T-cell (primary cell): ENCODE measurements around the gene TRIM22. TPM values are rescaled to one million over a fixed set of nuclear protein-coding genes. Genes with fewer than 3 reads are reported as not detected.
"Not testable (repeated sequence)": the region's sequence is repeated elsewhere in the genome, so short reads cannot be mapped to it uniquely, and the experiment has no call there.

Experiments
- ATAC-seq, 4 experiments: fragments of 200-7000 bp in 3 of 4; fragments of 150-1000 bp in 1 of 4; cut with Tn5 transposase; replicated peaks in 1 of 4; 1 replicate in 3 of 4; 2 replicates in 1 of 4; pipeline ENCODE4 v1.10.0; 2021; ENCODE audit warnings: moderate library complexity in 3 of 4, mild to moderate bottlenecking in 2 of 4, moderate number of reproducible peaks in 1 of 4
- CTCF ChIA-PET, 2 donors: fragments of 300-600 bp; sonication (Branson Sonifier 250); formaldehyde crosslinking; loops; one replicate each; lab custom pipeline; 2022; ENCODE audit warnings: antibody characterized with exemption in 2 of 2; lab: Charles Lee
- POLR2A ChIA-PET, 2 donors: fragments of 300-600 bp; sonication (Branson Sonifier 250); formaldehyde crosslinking; loops; one replicate each; lab custom pipeline; 2022; ENCODE audit warnings: antibody characterized with exemption in 2 of 2; lab: Charles Lee
- DNase-seq, 35 experiments: peaks; one replicate each; pipeline versions ENCODE4 v3.0.0 to v3.0.0-alpha.2; 2013 to 2023
- H3K27ac ChIP-seq: one replicate; pipeline ENCODE4 v1.5.1; 2013; ENCODE audit warnings: low read length
- H3K27me3 ChIP-seq, 2 experiments: replicated peaks in 1 of 2; 1 replicate in 1 of 2; 2 replicates in 1 of 2; pipeline versions ENCODE4 v1.6.1 to v1.7.0; 2013; ENCODE audit warnings: low read length in 1 of 2, mixed read lengths in 1 of 2; ENCODE audit not compliant: control insufficient read depth in 2 of 2, insufficient read depth in 2 of 2; ENCODE audit errors: extremely low read depth in 1 of 2
- H3K36me3 ChIP-seq, 2 donors: 1 replicate in 1 of 2; 2 replicates in 1 of 2; pipeline versions ENCODE4 v1.6.1 to v1.7.0; 2013; ENCODE audit warnings: low read length in 1 of 2; ENCODE audit not compliant: control insufficient read depth in 2 of 2, insufficient read depth in 1 of 2; ENCODE audit errors: extremely low read depth in 1 of 2
- H3K4me1 ChIP-seq, 2 experiments: 1 replicate in 1 of 2; 2 replicates in 1 of 2; pipeline versions ENCODE4 v1.6.1 to v1.7.0; 2013; ENCODE audit warnings: low read length in 2 of 2, mixed read lengths in 1 of 2; ENCODE audit not compliant: insufficient read depth in 2 of 2, control insufficient read depth in 1 of 2; ENCODE audit errors: extremely low read depth in 1 of 2
- H3K4me3 ChIP-seq, 2 donors: 1 replicate in 1 of 2; 2 replicates in 1 of 2; pipeline versions ENCODE4 v1.5.1 to v1.7.0; 2013; ENCODE audit warnings: mild to moderate bottlenecking in 2 of 2, low read length in 1 of 2, moderate library complexity in 1 of 2; ENCODE audit not compliant: control insufficient read depth in 1 of 2; ENCODE audit errors: extremely low read depth in 1 of 2
- H3K9me3 ChIP-seq: 2 replicates; pipeline ENCODE4 v1.7.0; 2013
- H3K27ac Mint-ChIP-seq, 2 donors: one replicate each; pipeline ENCODE4 v1.8.0; 2020 to 2021; ENCODE audit warnings: mild to moderate bottlenecking in 2 of 2, mixed read lengths in 2 of 2
- H3K27me3 Mint-ChIP-seq, 2 donors: one replicate each; pipeline ENCODE4 v1.8.0; 2021 to 2022; ENCODE audit warnings: mixed read lengths in 2 of 2
- H3K36me3 Mint-ChIP-seq: one replicate; pipeline ENCODE4 v1.8.0; 2021; ENCODE audit warnings: mixed read lengths
- H3K4me1 Mint-ChIP-seq, 3 donors: one replicate each; pipeline ENCODE4 v1.8.0; 2020 to 2022; ENCODE audit warnings: mixed read lengths in 3 of 3, mild to moderate bottlenecking in 1 of 3
- H3K4me3 Mint-ChIP-seq, 3 donors: one replicate each; pipeline ENCODE4 v1.8.0; 2020 to 2022; ENCODE audit warnings: mild to moderate bottlenecking in 3 of 3, mixed read lengths in 3 of 3, moderate library complexity in 3 of 3
- H3K9me3 Mint-ChIP-seq, 3 donors: one replicate each; pipeline ENCODE4 v1.8.0; 2020 to 2022; ENCODE audit warnings: mixed read lengths in 3 of 3
- WGBS: methylation state at CpG from one replicate; pipeline ENCODE4 v1.1.5; 2013; ENCODE audit warnings: missing lambda C conversion rate; ENCODE audit not compliant: insufficient coverage; 5-methylcytosine and 5-hydroxymethylcytosine counted together
- total RNA-seq, 35 experiments: library from RNA in 6 of 35; stranded (reverse) in 6 of 35; fragments of 120-200 nt in 1 of 35; gene quantifications; one replicate each; pipeline versions ENCODE4 v1.2.1 to v1.2.4 and lab custom pipeline; 2013 to 2026

TRIM22 gene
- total RNA-seq, 5 donors from 2014 or later (not counting 1 experiment from before 2014, with no cell fraction given), result 256 to 397 (median 320) TPM

DNA sequence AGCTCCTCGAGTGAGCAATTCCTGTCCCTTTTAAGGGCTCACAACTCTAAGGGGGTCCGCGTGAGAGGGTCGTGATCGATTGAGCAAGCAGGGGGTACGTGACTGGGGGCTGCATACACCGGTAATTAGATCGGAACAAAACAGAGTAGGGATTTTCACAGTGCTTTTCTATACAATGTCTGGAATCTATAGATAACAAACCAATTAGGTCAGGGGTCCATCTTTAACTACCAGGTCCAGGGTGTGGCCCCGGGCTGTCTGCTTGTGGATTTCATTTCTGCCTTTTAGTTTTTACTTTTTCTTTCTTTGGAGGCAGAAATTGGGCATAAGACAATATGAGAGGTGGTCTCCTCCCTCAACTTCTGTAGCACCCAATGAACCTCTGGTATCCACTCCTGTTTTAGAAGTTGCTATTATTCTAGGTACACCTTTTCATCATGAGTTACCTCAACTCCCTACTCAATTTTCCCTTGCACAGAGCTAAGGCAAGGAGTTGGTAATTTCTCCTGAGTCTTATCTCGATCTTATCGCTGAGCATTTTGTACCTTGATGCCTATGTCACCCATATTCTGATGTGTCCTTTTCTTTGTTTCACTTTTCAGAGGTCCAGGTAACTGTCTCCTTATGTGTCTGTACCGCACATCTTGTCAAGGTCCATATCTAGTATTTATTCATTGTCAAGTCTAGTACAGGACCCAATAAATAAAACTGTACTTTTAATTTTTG, 1.8 kb downstream of the TRIM22 start:
- Histone ChIP-seq H3K27ac (peak overlapping the region; percentile 88), H3K4me1 (peaks cover 22 to 23% of the 10 kb centered on the region in 2 experiments), H3K36me3 (peaks cover 10 to 20% of the 10 kb centered on the region in 2 donors), H3K4me3 (peak overlapping the region; percentile 66 to 77)
- H3K27ac Mint-ChIP-seq, result peak overlapping the region; percentile 97 to 98
- H3K36me3 Mint-ChIP-seq, result peaks cover 34% of the 10 kb centered on the region
- H3K27me3 Mint-ChIP-seq, H3K27me3 ChIP-seq, H3K9me3 ChIP-seq, ATAC-seq, H3K9me3 Mint-ChIP-seq, POLR2A ChIA-PET: not testable (repeated sequence)
- CTCF ChIA-PET, result interaction anchor here (0.9 to 2.9 kb wide), 3 partner anchors 9 to 14 kb away, joined by 3 to 21 read pairs (median 3); no protein-coding TSS in a partner anchor
- WGBS, result 0% methylated on average over 1 of the region's 12 CpGs
- peak overlapping the region; percentile 89 to 95 (median 94) for H3K4me3 Mint-ChIP-seq
- peak in 1 of 35 experiments; percentile 31 for DNase-seq
- H3K4me1 Mint-ChIP-seq, result peaks cover 58 to 70% (median 64%) of the 10 kb centered on the region in 3 donors

DNA sequence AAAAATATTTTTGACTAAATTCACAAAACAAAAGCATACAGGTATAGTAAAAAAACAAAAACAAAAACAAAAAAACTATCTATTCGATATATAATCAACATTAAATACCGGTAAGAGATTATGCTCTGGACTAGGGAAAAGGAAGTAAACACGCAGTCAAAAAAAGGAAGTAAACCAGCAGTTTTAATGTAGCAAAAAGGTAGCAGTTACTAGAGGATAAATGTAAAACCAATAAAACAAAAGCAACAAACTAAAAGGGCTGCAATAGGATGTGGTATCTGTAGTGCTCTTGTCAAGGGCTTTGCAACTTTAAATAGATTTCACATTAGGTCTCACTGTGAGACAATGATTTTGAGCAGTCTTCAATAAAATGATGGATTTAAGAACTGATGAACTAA, 2.4 kb downstream of the TRIM22 start:
- POLR2A ChIA-PET, result no interaction called here
- Histone ChIP-seq H3K27ac (peak overlapping the region; percentile 88), H3K4me1 (peaks cover 22 to 23% of the 10 kb centered on the region in 2 experiments), H3K4me3 (peak overlapping the region; percentile 66 to 77), H3K36me3 (peaks cover 10 to 26% of the 10 kb centered on the region in 2 donors), H3K9me3 (no peaks in the 10 kb centered on the region), H3K27me3 (no peaks in the 10 kb centered on the region)
- WGBS, result no CpG with 5 or more reads among the region's 3 CpGs
- no peaks in the 10 kb centered on the region for H3K27me3 Mint-ChIP-seq
- peaks cover 39% of the 10 kb centered on the region for H3K36me3 Mint-ChIP-seq
- CTCF ChIA-PET, result no interaction called here
- H3K4me3 Mint-ChIP-seq, result peak overlapping the region; percentile 89 to 95 (median 94)
- H3K9me3 Mint-ChIP-seq, result no peaks in the 10 kb centered on the region
- H3K4me1 Mint-ChIP-seq, result peaks cover 64 to 76% (median 68%) of the 10 kb centered on the region in 3 donors
- peak in 1 of 35 experiments; percentile 29 for DNase-seq
- peak overlapping the region; percentile 97 to 98 for H3K27ac Mint-ChIP-seq
- ATAC-seq, result peak; percentile 12 to 41 (median 24)

DNA sequence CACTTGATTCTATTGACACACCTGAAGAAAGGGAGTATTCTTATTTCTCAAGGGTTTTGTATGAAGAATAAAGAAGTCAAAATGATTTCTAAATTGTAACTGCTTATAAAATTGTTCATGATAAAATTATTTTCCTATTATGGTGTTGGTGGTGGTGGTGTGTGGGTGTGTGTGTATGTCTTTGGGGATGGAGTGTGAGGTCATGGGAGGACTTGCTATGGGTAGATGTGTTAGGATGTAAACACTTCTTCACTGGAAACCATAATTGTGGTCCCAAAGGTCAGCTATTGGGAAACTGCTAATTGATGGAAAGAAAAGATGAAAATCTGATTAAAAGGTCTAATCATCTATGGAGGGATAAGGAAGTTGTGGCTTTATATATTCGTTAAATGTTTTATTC, 5.1 kb downstream of the TRIM22 start:
- Mint-ChIP-seq H3K27me3 (no peaks in the 10 kb centered on the region), H3K36me3 (peaks cover 59% of the 10 kb centered on the region), H3K4me3 (peak overlapping the region; percentile 38 to 58 (median 50)), H3K4me1 (peaks cover 64 to 81% (median 67%) of the 10 kb centered on the region in 3 donors), H3K9me3 (no peaks in the 10 kb centered on the region), H3K27ac (peak overlapping the region; percentile 78 to 81)
- no peaks in the 10 kb centered on the region for H3K27me3 ChIP-seq
- peaks cover 16 to 48% of the 10 kb centered on the region in 2 donors for H3K36me3 ChIP-seq
- no peak overlapping the region for H3K4me3 ChIP-seq
- H3K9me3 ChIP-seq, result no peaks in the 10 kb centered on the region
- ChIA-PET CTCF (interaction anchor here (0.5 to 2.6 kb wide), 2 partner anchors 10 to 16 kb away, joined by 3 to 8 read pairs; partner anchors contain the start of gene TRIM5 (in 1 of the 2)), POLR2A (no interaction called here)
- DNase-seq (no peak), ATAC-seq (no peak)
- WGBS, result no CpG with 5 or more reads among the region's 1 CpG
- no peak overlapping the region for H3K27ac ChIP-seq
- peaks cover 15 to 16% of the 10 kb centered on the region in 2 experiments for H3K4me1 ChIP-seq

- peaks cover 16 to 54% of the 10 kb centered on the region in 2 donors for H3K36me3 ChIP-seq
- POLR2A ChIA-PET, result no interaction called here
These were observed 6.0 kb downstream of the TRIM22 start for GRCh38 chr11:5695580-5695979.

GRCh38 chr11:5696210-5696609, 6.6 kb downstream of the TRIM22 start:
- H3K4me1 Mint-ChIP-seq, result peaks cover 79 to 85% (median 82%) of the 10 kb centered on the region in 3 donors
- no peak for DNase-seq
- no peaks in the 10 kb centered on the region for H3K9me3 Mint-ChIP-seq
- Histone ChIP-seq H3K9me3 (no peaks in the 10 kb centered on the region), H3K27me3 (no peaks in the 10 kb centered on the region), H3K36me3 (peaks cover 16 to 57% of the 10 kb centered on the region in 2 donors), H3K27ac (no peak overlapping the region), H3K4me1 (peaks cover 15 to 16% of the 10 kb centered on the region in 2 experiments), H3K4me3 (no peak overlapping the region)
- WGBS, result 100% methylated on average over 2 of the region's 2 CpGs
- peaks cover 68% of the 10 kb centered on the region for H3K36me3 Mint-ChIP-seq
- peak overlapping the region; percentile 77 to 78 for H3K27ac Mint-ChIP-seq
- no peak overlapping the region for H3K4me3 Mint-ChIP-seq
- CTCF ChIA-PET, result no interaction called here
- POLR2A ChIA-PET, result no interaction called here
- no peaks in the 10 kb centered on the region for H3K27me3 Mint-ChIP-seq
- no peak for ATAC-seq

More at GRCh38 chr11:5695580-5695979, 6.0 kb downstream of the TRIM22 start:
- H3K9me3 ChIP-seq, result no peaks in the 10 kb centered on the region
- Mint-ChIP-seq H3K9me3 (no peaks in the 10 kb centered on the region), H3K36me3 (peaks cover 66% of the 10 kb centered on the region), H3K27ac (peak overlapping the region; percentile 68 to 78), H3K4me1 (peaks cover 73 to 85% (median 76%) of the 10 kb centered on the region in 3 donors), H3K27me3 (no peaks in the 10 kb centered on the region), H3K4me3 (no peak overlapping the region)
- WGBS, result 71% methylated on average over 1 of the region's 1 CpG
- no peak overlapping the region for H3K4me3 ChIP-seq
- peaks cover 15 to 16% of the 10 kb centered on the region in 2 experiments for H3K4me1 ChIP-seq
- DNase-seq, result no peak
- no peaks in the 10 kb centered on the region for H3K27me3 ChIP-seq
- no peak overlapping the region for H3K27ac ChIP-seq
- CTCF ChIA-PET, result interaction anchor here (0.7 to 2.6 kb wide), 2 partner anchors 11 to 54 kb away, joined by 4 to 8 read pairs; partner anchors contain the start of gene TRIM5 (in 1 of the 2)
- no peak for ATAC-seq

DNA sequence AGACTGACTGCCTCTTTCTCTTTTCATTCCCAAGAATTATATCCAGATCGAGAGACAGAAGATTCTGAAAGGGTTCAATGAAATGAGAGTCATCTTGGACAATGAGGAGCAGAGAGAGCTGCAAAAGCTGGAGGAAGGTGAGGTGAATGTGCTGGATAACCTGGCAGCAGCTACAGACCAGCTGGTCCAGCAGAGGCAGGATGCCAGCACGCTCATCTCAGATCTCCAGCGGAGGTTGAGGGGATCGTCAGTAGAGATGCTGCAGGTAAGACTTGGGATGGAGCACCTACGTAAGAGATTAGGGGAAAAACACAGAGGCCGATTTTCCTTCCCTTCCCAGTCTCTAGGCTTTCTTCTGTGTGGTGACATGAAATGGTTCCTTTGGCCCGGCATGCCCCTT, 8.7 kb downstream of the TRIM22 start:
- Mint-ChIP-seq H3K9me3 (no peaks in the 10 kb centered on the region), H3K4me1 (peaks cover 74 to 83% (median 83%) of the 10 kb centered on the region in 3 donors), H3K27ac (peak overlapping the region; percentile 71 to 77), H3K4me3 (no peak overlapping the region), H3K36me3 (peaks cover 75% of the 10 kb centered on the region), H3K27me3 (no peaks in the 10 kb centered on the region)
- WGBS, result 96% methylated on average over 4 of the region's 7 CpGs
- ChIA-PET POLR2A (no interaction called here), CTCF (interaction anchor here in 1 of 2 donors (4.5 kb wide), 1 partner anchor 8 kb away, joined by 21 read pairs; the partner anchor contains the start of gene TRIM22)
- no peak for ATAC-seq
- DNase-seq, result no peak
- Histone ChIP-seq H3K9me3 (no peaks in the 10 kb centered on the region), H3K36me3 (peaks cover 16 to 65% of the 10 kb centered on the region in 2 donors), H3K27ac (no peak overlapping the region), H3K4me1 (peaks cover 6% of the 10 kb centered on the region in 2 experiments), H3K4me3 (no peak overlapping the region), H3K27me3 (no peaks in the 10 kb centered on the region)
